DOHH2 (cell line): ENCODE results near the gene TBC1D16.

Experiments used
- H3F3A ChIP-seq: fragments of 200-600 bp; sonication (generic), shearing (Covaris generic); 2 replicates; pipeline ENCODE4 v1.6.0; 2016; ENCODE audit warnings: antibody characterized with exemption, mild to moderate bottlenecking; ENCODE audit not compliant: control insufficient read depth, insufficient read depth
- H3K27ac ChIP-seq: fragments of 200-600 bp; sonication (generic); 2 replicates; pipeline ENCODE4 v1.5.1; 2014; ENCODE audit warnings: low read depth, mild to moderate bottlenecking, low read length, moderate library complexity
- H3K27me3 ChIP-seq: fragments of 200-600 bp; sonication (generic); 2 replicates; pipeline ENCODE4 v1.6.1; 2014; ENCODE audit warnings: mild to moderate bottlenecking, low read length, mixed read lengths; ENCODE audit not compliant: control insufficient read depth
- H3K36me3 ChIP-seq: fragments of 200-600 bp; sonication (generic); 2 replicates; pipeline ENCODE4 v1.6.1; 2014; ENCODE audit warnings: mild to moderate bottlenecking, low read length, moderate library complexity, mixed read lengths; ENCODE audit not compliant: control insufficient read depth
- H3K4me1 ChIP-seq: fragments of 200-600 bp; sonication (generic); 2 replicates; pipeline ENCODE4 v1.6.1; 2014; ENCODE audit warnings: mild to moderate bottlenecking, low read length, mixed read lengths; ENCODE audit not compliant: control insufficient read depth
- H3K4me2 ChIP-seq: fragments of 200-600 bp; sonication (generic); 2 replicates; pipeline ENCODE4 v1.6.0; 2014; ENCODE audit warnings: mild to moderate bottlenecking, low read length, moderate library complexity
- H3K4me3 ChIP-seq: fragments of 200-600 bp; sonication (generic); 2 replicates; pipeline ENCODE4 v1.5.1; 2014; ENCODE audit warnings: mild to moderate bottlenecking, low read length, mixed read lengths
- H3K79me2 ChIP-seq: fragments of 200-600 bp; sonication (generic); 2 replicates; pipeline ENCODE4 v1.6.1; 2014; ENCODE audit warnings: mild to moderate bottlenecking, low read length, mixed read lengths; ENCODE audit not compliant: control insufficient read depth
- H3K9me2 ChIP-seq: fragments of 200-600 bp; sonication (generic); replicated peaks from 2 replicates; pipeline ENCODE4 v1.6.1; 2014; ENCODE audit warnings: mild to moderate bottlenecking, low read length, mixed read lengths; ENCODE audit not compliant: control insufficient read depth
- H3K9me3 ChIP-seq: fragments of 200-600 bp; sonication (generic); 2 replicates; pipeline ENCODE4 v1.6.1; 2014; ENCODE audit warnings: antibody characterized with exemption, low read length, mixed read lengths; ENCODE audit not compliant: control insufficient read depth, insufficient read depth
- H4K20me1 ChIP-seq: fragments of 200-600 bp; sonication (generic); 2 replicates; pipeline ENCODE4 v1.6.0; 2014; ENCODE audit warnings: low read depth, mild to moderate bottlenecking, antibody characterized with exemption, low read length, moderate library complexity; ENCODE audit not compliant: control insufficient read depth, insufficient read depth
- CTCF ChIP-seq: fragments of 200-600 bp; sonication (generic); IDR thresholded peaks from one replicate; pipeline ENCODE4 v1.5.1; 2014; ENCODE audit warnings: antibody characterized with exemption, mild to moderate bottlenecking, low read depth, low read length; ENCODE audit not compliant: poor library complexity, severe bottlenecking
- EZH2phosphoT487 ChIP-seq: fragments of 200-600 bp; sonication (generic); IDR thresholded peaks from 2 replicates; pipeline ENCODE4 v1.6.1; 2017; ENCODE audit warnings: borderline replicate concordance, mild to moderate bottlenecking, antibody characterized with exemption, low read length, moderate library complexity, mixed read lengths

The TBC1D16 gene

GRCh38 chr17:80026359-80027042 lies 9.2 kb downstream of the TBC1D16 start:
- Histone ChIP-seq H3K36me3 (no peaks in the 10 kb centered on the region), H3K27ac (no peak overlapping the region), H3K79me2 (no peaks in the 10 kb centered on the region), H3K9me2 (no peaks in the 10 kb centered on the region), H4K20me1 (no peaks in the 10 kb centered on the region), H3K4me2 (no peak overlapping the region), H3F3A (no peaks in the 10 kb centered on the region), H3K4me1 (no peaks in the 10 kb centered on the region), H3K4me3 (no peak overlapping the region), H3K9me3 (no peaks in the 10 kb centered on the region), H3K27me3 (no peaks in the 10 kb centered on the region)
- TF ChIP-seq CTCF: no peak
- TF ChIP-seq EZH2phosphoT487: no peak

DNA sequence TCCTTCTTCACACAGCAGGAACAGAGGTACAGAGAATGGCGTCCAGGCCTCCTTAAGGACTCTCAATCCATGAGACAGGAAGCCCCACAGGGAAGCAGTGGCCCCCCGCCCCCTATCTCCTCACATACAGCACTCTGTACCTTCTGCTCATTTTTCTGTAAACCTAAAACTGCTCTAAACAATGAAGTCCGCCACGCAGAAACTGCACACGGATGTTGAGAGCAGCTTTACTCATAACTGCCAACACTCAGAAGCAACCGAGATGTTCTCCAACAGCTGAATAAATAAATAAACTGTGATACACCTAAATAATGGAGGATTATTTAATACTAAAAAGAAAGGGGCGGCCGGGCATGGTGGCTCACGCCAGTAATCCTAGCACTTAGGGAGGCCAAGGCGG lies 9.9 kb downstream of the TBC1D16 start:
- H3K9me2 ChIP-seq: no peaks in the 10 kb centered on the region
- TF ChIP-seq CTCF: no peak
- no peak for TF ChIP-seq EZH2phosphoT487
- H3K79me2 ChIP-seq: no peaks in the 10 kb centered on the region
- H3K4me3 ChIP-seq: no peak overlapping the region
- no peaks in the 10 kb centered on the region for H3F3A ChIP-seq
- no peaks in the 10 kb centered on the region for H3K4me1 ChIP-seq
- H3K27ac ChIP-seq: no peak overlapping the region
- no peaks in the 10 kb centered on the region for H3K27me3 ChIP-seq
- H3K9me3 ChIP-seq: no peaks in the 10 kb centered on the region
- H3K36me3 ChIP-seq: no peaks in the 10 kb centered on the region
- no peak overlapping the region for H3K4me2 ChIP-seq
- no peaks in the 10 kb centered on the region for H4K20me1 ChIP-seq

- Histone ChIP-seq H3K27ac (no peak overlapping the region), H3K27me3 (no peaks in the 10 kb centered on the region), H3K4me3 (no peak overlapping the region), H3K4me2 (no peak overlapping the region), H3K79me2 (no peaks in the 10 kb centered on the region), H4K20me1 (no peaks in the 10 kb centered on the region), H3K36me3 (no peaks in the 10 kb centered on the region), H3K9me2 (no peaks in the 10 kb centered on the region), H3K4me1 (no peaks in the 10 kb centered on the region), H3F3A (no peaks in the 10 kb centered on the region), H3K9me3 (no peaks in the 10 kb centered on the region)
- no peak for TF ChIP-seq EZH2phosphoT487
- TF ChIP-seq CTCF: no peak
Measured at GRCh38 chr17:80025140-80025539, 10.5 kb downstream of the TBC1D16 start.
